ENCODE data around the gene MEIKIN. TPM values are rescaled to one million over a fixed set of nuclear protein-coding genes. Genes with fewer than 3 reads are reported as not detected.

The MEIKIN gene
- total and polyA plus RNA-seq, 2 of the 13 experiments (the other 11 are each of a cell fraction or from before 2014, with no cell fraction given): not detected

DNA sequence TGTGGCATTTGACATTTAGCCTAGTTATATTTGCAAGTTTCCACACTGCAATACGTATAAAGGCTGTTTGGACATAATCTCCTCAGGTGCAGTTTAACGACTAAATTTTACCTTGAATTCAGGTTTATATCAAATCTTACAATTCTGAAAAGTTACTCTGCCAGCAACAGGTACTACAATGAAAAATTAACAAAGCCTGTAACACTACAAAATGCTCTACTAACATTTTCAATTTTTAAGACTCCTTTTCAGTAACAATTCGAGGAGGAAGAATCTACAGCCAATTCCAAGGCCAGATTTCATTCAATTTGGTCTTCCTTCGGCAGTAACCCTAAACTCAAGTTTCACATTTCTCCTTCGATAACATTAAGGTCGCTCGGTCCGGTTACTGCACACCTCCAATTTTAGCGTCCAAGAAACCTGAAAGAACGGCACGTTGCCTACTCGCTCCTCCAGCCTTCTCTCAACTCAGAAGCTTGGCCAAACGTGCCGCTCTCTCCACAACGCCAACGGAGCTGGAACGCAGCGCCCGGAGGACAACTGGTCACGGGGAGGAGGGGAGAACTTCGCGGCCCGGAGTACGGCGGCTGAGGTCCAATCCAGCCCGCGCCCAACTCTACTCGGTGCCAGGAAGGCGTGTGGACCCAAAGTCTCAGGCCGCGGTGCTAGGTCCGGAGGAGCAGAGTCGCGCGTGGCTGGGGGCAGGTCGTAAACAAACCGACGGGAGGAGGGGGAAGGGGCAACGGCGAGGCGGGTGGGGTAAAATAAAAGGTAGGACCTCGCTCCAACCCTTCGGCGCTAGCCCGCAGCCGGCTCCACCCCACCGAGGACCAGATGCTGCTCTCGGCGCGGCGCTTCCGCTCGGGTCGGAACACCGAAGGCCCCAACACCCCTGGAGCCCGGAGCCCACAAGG, 149.3 kb downstream of the MEIKIN start (continued):
- TF ChIP-seq, protein P1, sequence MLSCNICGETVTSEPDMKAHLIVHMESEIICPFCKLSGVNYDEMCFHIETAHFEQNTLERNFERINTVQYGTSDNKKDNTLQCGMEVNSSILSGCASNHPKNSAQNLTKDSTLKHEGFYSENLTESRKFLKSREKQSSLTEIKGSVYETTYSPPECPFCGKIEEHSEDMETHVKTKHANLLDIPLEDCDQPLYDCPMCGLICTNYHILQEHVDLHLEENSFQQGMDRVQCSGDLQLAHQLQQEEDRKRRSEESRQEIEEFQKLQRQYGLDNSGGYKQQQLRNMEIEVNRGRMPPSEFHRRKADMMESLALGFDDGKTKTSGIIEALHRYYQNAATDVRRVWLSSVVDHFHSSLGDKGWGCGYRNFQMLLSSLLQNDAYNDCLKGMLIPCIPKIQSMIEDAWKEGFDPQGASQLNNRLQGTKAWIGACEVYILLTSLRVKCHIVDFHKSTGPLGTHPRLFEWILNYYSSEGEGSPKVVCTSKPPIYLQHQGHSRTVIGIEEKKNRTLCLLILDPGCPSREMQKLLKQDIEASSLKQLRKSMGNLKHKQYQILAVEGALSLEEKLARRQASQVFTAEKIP (CRISPR knock-in tag; IDR thresholded peaks at IDR 0.05; ENCODE audit: borderline replicate concordance): no peak
- no peak for TF ChIP-seq NR3C1 (CRISPR knock-in tag; IDR thresholded peaks at IDR 0.05)
- TF ChIP-seq PHF20 (CRISPR knock-in tag; IDR thresholded peaks at IDR 0.05): no peak
- TF ChIP-seq MXI1 (IDR thresholded peaks at IDR 0.05; ENCODE audit: borderline replicate concordance, low read depth, low read length): peak; percentile 38; the same call in 1 of the 3 replicates
- TF ChIP-seq, protein P2, sequence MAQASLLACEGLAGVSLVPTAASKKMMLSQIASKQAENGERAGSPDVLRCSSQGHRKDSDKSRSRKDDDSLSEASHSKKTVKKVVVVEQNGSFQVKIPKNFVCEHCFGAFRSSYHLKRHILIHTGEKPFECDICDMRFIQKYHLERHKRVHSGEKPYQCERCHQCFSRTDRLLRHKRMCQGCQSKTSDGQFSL (CRISPR knock-in tag; IDR thresholded peaks at IDR 0.05): no peak
- TF ChIP-seq, protein P3, sequence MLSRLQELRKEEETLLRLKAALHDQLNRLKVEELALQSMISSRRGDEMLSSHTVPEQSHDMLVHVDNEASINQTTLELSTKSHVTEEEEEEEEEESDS (CRISPR knock-in tag; IDR thresholded peaks at IDR 0.05; ENCODE audit: borderline replicate concordance): 0 out of 2 replicates have a peak, but pooled peaks have one; percentile 16
- TF ChIP-seq, protein P4, sequence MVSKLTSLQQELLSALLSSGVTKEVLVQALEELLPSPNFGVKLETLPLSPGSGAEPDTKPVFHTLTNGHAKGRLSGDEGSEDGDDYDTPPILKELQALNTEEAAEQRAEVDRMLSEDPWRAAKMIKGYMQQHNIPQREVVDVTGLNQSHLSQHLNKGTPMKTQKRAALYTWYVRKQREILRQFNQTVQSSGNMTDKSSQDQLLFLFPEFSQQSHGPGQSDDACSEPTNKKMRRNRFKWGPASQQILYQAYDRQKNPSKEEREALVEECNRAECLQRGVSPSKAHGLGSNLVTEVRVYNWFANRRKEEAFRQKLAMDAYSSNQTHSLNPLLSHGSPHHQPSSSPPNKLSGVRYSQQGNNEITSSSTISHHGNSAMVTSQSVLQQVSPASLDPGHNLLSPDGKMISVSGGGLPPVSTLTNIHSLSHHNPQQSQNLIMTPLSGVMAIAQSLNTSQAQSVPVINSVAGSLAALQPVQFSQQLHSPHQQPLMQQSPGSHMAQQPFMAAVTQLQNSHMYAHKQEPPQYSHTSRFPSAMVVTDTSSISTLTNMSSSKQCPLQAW (CRISPR knock-in tag; IDR thresholded peaks at IDR 0.05): no peak
- TF ChIP-seq, protein P5, sequence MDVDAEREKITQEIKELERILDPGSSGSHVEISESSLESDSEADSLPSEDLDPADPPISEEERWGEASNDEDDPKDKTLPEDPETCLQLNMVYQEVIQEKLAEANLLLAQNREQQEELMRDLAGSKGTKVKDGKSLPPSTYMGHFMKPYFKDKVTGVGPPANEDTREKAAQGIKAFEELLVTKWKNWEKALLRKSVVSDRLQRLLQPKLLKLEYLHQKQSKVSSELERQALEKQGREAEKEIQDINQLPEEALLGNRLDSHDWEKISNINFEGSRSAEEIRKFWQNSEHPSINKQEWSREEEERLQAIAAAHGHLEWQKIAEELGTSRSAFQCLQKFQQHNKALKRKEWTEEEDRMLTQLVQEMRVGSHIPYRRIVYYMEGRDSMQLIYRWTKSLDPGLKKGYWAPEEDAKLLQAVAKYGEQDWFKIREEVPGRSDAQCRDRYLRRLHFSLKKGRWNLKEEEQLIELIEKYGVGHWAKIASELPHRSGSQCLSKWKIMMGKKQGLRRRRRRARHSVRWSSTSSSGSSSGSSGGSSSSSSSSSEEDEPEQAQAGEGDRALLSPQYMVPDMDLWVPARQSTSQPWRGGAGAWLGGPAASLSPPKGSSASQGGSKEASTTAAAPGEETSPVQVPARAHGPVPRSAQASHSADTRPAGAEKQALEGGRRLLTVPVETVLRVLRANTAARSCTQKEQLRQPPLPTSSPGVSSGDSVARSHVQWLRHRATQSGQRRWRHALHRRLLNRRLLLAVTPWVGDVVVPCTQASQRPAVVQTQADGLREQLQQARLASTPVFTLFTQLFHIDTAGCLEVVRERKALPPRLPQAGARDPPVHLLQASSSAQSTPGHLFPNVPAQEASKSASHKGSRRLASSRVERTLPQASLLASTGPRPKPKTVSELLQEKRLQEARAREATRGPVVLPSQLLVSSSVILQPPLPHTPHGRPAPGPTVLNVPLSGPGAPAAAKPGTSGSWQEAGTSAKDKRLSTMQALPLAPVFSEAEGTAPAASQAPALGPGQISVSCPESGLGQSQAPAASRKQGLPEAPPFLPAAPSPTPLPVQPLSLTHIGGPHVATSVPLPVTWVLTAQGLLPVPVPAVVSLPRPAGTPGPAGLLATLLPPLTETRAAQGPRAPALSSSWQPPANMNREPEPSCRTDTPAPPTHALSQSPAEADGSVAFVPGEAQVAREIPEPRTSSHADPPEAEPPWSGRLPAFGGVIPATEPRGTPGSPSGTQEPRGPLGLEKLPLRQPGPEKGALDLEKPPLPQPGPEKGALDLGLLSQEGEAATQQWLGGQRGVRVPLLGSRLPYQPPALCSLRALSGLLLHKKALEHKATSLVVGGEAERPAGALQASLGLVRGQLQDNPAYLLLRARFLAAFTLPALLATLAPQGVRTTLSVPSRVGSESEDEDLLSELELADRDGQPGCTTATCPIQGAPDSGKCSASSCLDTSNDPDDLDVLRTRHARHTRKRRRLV (CRISPR knock-in tag; IDR thresholded peaks at IDR 0.05): no peak
- TF ChIP-seq ZFP62 (CRISPR knock-in tag; IDR thresholded peaks at IDR 0.05): no peak
- TF ChIP-seq BORCS8-MEF2B (CRISPR knock-in tag; IDR thresholded peaks at IDR 0.05): no peak; the same call in 1 of the 2 replicates
- TF ChIP-seq, protein P6, sequence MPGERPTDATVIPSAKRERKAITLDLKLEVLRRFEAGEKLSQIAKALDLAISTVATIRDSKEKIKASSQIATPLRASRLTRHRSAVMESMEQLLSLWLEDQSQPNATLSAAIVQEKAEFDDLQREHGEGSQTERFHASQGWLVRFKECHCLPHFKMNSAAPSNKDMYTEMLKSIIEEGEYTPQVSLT (CRISPR knock-in tag; IDR thresholded peaks at IDR 0.05; ENCODE audit: borderline replicate concordance, low read depth): no peak
- no peak for TF ChIP-seq NR2F2 (IDR thresholded peaks at IDR 0.05; ENCODE audit: borderline replicate concordance, low read depth)
- TF ChIP-seq NR2F1 (CRISPR knock-in tag; IDR thresholded peaks at IDR 0.05): no peak
- TF ChIP-seq, protein P7, sequence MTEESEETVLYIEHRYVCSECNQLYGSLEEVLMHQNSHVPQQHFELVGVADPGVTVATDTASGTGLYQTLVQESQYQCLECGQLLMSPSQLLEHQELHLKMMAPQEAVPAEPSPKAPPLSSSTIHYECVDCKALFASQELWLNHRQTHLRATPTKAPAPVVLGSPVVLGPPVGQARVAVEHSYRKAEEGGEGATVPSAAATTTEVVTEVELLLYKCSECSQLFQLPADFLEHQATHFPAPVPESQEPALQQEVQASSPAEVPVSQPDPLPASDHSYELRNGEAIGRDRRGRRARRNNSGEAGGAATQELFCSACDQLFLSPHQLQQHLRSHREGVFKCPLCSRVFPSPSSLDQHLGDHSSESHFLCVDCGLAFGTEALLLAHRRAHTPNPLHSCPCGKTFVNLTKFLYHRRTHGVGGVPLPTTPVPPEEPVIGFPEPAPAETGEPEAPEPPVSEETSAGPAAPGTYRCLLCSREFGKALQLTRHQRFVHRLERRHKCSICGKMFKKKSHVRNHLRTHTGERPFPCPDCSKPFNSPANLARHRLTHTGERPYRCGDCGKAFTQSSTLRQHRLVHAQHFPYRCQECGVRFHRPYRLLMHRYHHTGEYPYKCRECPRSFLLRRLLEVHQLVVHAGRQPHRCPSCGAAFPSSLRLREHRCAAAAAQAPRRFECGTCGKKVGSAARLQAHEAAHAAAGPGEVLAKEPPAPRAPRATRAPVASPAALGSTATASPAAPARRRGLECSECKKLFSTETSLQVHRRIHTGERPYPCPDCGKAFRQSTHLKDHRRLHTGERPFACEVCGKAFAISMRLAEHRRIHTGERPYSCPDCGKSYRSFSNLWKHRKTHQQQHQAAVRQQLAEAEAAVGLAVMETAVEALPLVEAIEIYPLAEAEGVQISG (CRISPR knock-in tag; IDR thresholded peaks at IDR 0.05): no peak
- TF ChIP-seq ZNF432 (CRISPR knock-in tag; IDR thresholded peaks at IDR 0.05; ENCODE audit: borderline replicate concordance): no peak
